ENCODE measurements around the gene CIB4.

DNA sequence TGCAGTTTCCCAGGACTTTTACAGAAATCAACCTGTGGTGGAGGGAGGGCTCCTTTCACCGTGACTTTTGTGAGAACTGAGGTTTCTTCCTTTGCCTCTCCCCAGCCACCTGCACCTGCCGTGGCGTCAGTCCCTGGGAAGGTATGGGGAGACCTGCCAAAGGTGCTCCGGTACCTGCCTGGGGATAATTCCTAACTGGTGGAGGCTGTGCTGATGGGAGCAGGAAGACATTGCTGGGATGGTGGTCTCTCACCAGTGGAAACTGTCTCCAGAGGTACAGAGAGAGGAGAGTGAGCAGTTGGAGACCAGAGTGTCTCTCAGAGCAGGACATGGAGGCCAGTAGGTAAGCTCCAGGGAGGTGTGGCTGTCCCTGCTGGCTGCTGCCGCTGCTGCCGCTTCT, 52.6 kb downstream of the CIB4 start:
- TF ChIP-seq, protein P1, sequence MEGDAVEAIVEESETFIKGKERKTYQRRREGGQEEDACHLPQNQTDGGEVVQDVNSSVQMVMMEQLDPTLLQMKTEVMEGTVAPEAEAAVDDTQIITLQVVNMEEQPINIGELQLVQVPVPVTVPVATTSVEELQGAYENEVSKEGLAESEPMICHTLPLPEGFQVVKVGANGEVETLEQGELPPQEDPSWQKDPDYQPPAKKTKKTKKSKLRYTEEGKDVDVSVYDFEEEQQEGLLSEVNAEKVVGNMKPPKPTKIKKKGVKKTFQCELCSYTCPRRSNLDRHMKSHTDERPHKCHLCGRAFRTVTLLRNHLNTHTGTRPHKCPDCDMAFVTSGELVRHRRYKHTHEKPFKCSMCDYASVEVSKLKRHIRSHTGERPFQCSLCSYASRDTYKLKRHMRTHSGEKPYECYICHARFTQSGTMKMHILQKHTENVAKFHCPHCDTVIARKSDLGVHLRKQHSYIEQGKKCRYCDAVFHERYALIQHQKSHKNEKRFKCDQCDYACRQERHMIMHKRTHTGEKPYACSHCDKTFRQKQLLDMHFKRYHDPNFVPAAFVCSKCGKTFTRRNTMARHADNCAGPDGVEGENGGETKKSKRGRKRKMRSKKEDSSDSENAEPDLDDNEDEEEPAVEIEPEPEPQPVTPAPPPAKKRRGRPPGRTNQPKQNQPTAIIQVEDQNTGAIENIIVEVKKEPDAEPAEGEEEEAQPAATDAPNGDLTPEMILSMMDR (IDR thresholded peaks at IDR 0.05): no peak
- TF ChIP-seq EP300 (IDR thresholded peaks at IDR 0.05; ENCODE audit: low read depth) (no peak), POLR2A (IDR thresholded peaks at IDR 0.05) (no peak)

Data from transverse colon (tissue), 3 donors.